Measurements from ENCODE around the gene SLC31A1.

SLC31A1 gene

DNA sequence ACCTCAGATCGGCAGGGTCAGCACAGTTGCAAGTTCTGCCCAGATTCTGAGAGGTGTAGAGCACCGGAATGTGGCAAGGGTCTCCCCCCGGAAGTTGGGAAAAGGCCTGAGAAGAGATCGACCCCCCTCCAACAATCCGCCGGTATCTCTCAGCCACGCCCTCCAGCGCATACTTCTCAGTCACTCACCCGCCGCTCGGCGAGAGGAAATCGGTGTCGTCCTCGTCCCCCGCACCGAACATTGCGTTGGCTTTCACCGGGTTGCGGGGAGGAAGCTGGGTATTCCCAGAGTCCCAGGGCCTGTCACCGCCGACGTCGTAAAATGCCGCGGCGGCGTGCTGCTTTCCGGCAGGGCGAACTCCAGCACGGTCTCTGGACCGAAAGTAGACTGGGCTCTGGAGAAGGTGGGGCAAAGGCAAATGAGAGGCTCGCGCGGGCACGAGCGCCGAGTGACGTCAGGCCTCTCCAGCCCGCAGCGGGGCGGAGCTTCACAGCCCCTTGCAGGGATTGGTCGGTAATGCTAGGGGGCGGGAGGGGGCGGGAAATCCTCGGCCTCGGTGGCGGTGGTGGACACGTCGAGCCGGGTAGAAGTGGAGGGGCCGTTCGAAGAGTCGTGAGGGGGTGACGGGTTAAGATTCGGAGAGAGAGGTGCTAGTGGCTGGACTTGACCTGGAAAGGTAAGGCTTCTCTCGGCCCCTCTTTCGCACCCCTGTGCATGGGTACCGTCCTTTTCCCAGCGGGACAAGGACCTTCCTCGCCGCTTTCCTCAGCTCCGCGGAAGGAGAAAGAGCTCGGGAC, at the start of gene SLC31A1, which contains the start of gene FKBP15:
Gene SLC31A1 (plus strand): TSS at position 542 of the 797 bp plus-strand sequence. CDS start 34,605 bp downstream, outside the sequence.
Gene FKBP15 (minus strand): TSS at position 275 of the 797 bp plus-strand sequence. CDS start 34 bp downstream, at position 241.
- H3K27ac ChIP-seq, result peak within 1 kb of the TSS; percentile 81
- peak; percentile 100 for DNase-seq (ENCODE audit: low spot score)
- CTCF ChIA-PET, result interaction anchor here (0.6 to 2.2 kb wide), 5 partner anchors 9 to 887 kb away, joined by 3 to 7 read pairs (median 3); partner anchors contain the start of genes CDC26 and PRPF4
- TF ChIP-seq CTCF (conservative IDR thresholded peaks at IDR 0.05; ENCODE audit: low read depth), result no peak
- POLR2A ChIA-PET (ENCODE audit: low non-redundant PET), result interaction anchor here (0.6 to 1.2 kb wide), 4 partner anchors 22 to 70 kb away, joined by 4 to 8 read pairs (median 4); partner anchors contain the start of genes CDC26, PRPF4 and SLC31A2

DNA sequence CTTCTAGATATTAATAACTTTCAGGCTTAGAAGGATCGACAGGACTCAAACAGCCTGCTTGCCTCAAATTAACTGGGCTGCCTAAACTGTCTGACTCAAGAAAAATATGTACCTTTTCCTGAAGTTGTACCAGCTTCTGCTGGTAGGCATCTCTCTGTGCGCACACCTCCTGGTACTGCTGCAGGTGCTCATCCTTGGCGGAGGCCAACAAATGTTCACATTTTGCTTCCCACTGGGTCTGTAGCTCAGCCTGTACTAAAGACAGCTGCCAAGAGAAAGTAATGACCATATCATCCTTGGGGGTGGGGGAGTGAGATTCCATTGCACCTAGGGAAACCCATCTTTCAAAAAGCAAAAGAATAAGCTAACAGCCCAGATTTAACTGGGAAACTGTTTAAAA, 48.0 kb upstream of the SLC31A1 start:
- ChIA-PET CTCF (no interaction called here), POLR2A (ENCODE audit: low non-redundant PET) (interaction anchor here (0.5 to 0.6 kb wide), 2 partner anchors 28 to 171 kb away, joined by 3 read pairs; no protein-coding TSS in a partner anchor)
- TF ChIP-seq CTCF (conservative IDR thresholded peaks at IDR 0.05; ENCODE audit: low read depth), result no peak
- no peak for DNase-seq (ENCODE audit: low spot score)
- H3K27ac ChIP-seq, result no peak overlapping the region

DNA sequence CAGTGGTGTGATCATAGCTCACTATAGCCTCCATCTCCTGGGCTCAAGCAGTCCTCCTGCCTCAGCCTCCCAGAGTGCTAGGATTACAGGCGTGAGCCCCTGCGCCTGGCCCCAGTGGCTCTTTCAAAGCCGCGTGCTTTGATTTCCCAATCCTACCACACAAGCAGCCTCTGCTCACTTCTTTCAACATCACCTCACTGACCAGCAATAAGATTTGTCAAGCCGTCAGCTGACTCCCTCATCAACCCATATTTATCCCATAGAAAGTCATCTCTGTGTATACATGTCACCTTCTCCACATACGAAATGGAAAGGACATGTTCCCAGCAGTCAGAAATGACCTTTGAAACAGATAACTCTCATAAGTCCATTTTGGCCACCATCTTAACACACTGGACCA, 44.5 kb upstream of the SLC31A1 start:
- no peak for TF ChIP-seq CTCF (conservative IDR thresholded peaks at IDR 0.05; ENCODE audit: low read depth)
- ChIA-PET POLR2A (ENCODE audit: low non-redundant PET) (no interaction called here), CTCF (no interaction called here)
- no peak for DNase-seq (ENCODE audit: low spot score)
- H3K27ac ChIP-seq, result no peak overlapping the region

DNA sequence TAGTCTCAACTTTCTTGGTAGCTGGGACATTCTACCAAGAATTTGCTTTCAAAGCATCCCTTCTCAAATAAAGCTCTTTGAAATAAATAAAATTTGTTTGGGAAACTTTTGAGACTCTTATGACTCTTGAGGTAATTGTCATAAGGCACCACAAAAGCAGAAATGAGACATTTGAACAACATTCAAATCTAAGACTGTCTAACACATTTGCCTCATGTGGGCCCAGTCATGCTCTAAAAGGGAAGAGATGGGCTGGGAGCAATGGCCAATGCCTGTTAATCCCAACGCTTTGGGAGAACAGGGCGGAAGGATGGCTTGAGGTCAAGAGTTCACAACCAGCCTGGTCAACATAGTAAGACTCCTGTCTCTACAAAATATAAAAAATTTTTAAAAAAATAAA, 44.1 kb upstream of the SLC31A1 start:
- no peak for DNase-seq (ENCODE audit: low spot score)
- no peak for TF ChIP-seq CTCF (conservative IDR thresholded peaks at IDR 0.05; ENCODE audit: low read depth)
- POLR2A ChIA-PET (ENCODE audit: low non-redundant PET), result no interaction called here
- no peak overlapping the region for H3K27ac ChIP-seq
- CTCF ChIA-PET, result interaction anchor here (0.6 kb wide), 1 partner anchor 236 kb away, joined by 6 read pairs; no protein-coding TSS in a partner anchor

- POLR2A ChIA-PET (ENCODE audit: low non-redundant PET), result no interaction called here
- H3K27ac ChIP-seq, result no peak overlapping the region
- no peak for TF ChIP-seq CTCF (conservative IDR thresholded peaks at IDR 0.05; ENCODE audit: low read depth)
- CTCF ChIA-PET, result interaction anchor here (0.6 kb wide), 1 partner anchor 237 kb away, joined by 6 read pairs; no protein-coding TSS in a partner anchor
- no peak for DNase-seq (ENCODE audit: low spot score)
Measured at GRCh38 chr9:113178087-113178486, 43.3 kb upstream of the SLC31A1 start.

GRCh38 chr9:113179839-113180238, 41.5 kb upstream of the SLC31A1 start:
- CTCF ChIA-PET, result interaction anchor here (0.6 kb wide), 1 partner anchor 46 kb away, joined by 3 read pairs; no protein-coding TSS in a partner anchor
- POLR2A ChIA-PET (ENCODE audit: low non-redundant PET), result no interaction called here
- TF ChIP-seq CTCF (conservative IDR thresholded peaks at IDR 0.05; ENCODE audit: low read depth), result no peak
- no peak overlapping the region for H3K27ac ChIP-seq
- no peak for DNase-seq (ENCODE audit: low spot score)
